ENCODE data around the gene MYO1H. TPM values are rescaled to one million over a fixed set of nuclear protein-coding genes. Genes with fewer than 3 reads are reported as not detected.

Gene MYO1H
- total RNA-seq, 1 donor from 2014 or later: 0.72 TPM

DNA sequence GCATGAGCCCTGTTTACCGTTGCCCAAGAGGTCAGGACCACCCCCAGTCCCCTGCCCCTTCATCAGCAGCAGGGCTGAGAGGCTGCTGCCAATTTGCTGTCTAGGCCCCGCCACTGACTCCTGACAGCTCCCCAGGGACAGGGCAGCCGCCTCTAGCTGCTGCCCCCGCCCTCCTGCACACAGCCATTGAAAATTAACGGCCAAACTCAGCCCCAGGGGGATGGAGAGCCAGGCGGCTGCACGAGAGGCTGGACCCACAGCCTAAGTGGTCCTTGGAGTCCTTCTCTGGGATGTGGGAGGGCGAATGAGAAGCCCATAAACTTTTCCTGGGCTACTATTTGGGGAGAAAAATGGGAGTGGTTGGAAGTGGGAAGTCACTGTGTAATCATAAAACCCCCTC lies 43.2 kb upstream of the MYO1H start:
- Mint-ChIP-seq H3K4me1 (ENCODE audit: unreplicated experiment) (peaks cover 6% of the 10 kb centered on the region), H3K9me3 (no peaks in the 10 kb centered on the region), H3K4me3 (no peak overlapping the region), H3K36me3 (no peaks in the 10 kb centered on the region), H3K27me3 (peaks cover 55% of the 10 kb centered on the region), H3K27ac (no peak overlapping the region)
- TF ChIP-seq, protein P1, sequence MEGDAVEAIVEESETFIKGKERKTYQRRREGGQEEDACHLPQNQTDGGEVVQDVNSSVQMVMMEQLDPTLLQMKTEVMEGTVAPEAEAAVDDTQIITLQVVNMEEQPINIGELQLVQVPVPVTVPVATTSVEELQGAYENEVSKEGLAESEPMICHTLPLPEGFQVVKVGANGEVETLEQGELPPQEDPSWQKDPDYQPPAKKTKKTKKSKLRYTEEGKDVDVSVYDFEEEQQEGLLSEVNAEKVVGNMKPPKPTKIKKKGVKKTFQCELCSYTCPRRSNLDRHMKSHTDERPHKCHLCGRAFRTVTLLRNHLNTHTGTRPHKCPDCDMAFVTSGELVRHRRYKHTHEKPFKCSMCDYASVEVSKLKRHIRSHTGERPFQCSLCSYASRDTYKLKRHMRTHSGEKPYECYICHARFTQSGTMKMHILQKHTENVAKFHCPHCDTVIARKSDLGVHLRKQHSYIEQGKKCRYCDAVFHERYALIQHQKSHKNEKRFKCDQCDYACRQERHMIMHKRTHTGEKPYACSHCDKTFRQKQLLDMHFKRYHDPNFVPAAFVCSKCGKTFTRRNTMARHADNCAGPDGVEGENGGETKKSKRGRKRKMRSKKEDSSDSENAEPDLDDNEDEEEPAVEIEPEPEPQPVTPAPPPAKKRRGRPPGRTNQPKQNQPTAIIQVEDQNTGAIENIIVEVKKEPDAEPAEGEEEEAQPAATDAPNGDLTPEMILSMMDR (conservative IDR thresholded peaks at IDR 0.05): no peak
- DNase-seq (ENCODE audit: extremely low spot score, unreplicated experiment): no peak

DNA sequence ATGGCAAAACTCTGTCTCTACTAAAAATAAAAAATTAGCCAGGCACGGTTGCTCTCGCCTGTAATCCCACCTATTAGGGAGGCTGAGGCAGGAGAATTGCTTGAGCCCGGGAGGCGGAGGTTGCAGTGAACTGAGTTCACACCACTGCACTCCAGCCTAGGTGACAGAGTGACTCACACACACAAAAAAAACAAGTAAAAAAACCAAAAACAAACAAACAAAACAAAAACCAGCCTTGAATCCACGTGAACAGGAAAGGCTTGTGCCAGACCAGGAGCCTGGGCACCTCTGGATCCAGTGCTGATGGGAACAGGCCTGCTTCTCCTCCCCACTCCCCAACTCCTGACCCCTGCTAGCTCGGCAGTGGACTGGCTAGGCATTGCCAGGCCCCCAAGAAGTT lies 42.2 kb upstream of the MYO1H start:
- DNase-seq (ENCODE audit: extremely low spot score, unreplicated experiment): no peak
- H3K4me3 Mint-ChIP-seq: no peak overlapping the region
- H3K4me1 Mint-ChIP-seq (ENCODE audit: unreplicated experiment): peaks cover 9% of the 10 kb centered on the region
- no peaks in the 10 kb centered on the region for H3K36me3 Mint-ChIP-seq
- H3K27me3 Mint-ChIP-seq: peaks cover 61% of the 10 kb centered on the region
- TF ChIP-seq, protein P1 (conservative IDR thresholded peaks at IDR 0.05): no peak
- H3K9me3 Mint-ChIP-seq: no peaks in the 10 kb centered on the region
- no peak overlapping the region for H3K27ac Mint-ChIP-seq

- Mint-ChIP-seq H3K4me1 (ENCODE audit: unreplicated experiment) (peaks cover 12% of the 10 kb centered on the region), H3K9me3 (no peaks in the 10 kb centered on the region), H3K4me3 (no peak overlapping the region), H3K36me3 (no peaks in the 10 kb centered on the region), H3K27me3 (peaks cover 65% of the 10 kb centered on the region), H3K27ac (no peak overlapping the region)
- TF ChIP-seq, protein P1 (conservative IDR thresholded peaks at IDR 0.05): no peak
- no peak for DNase-seq (ENCODE audit: extremely low spot score, unreplicated experiment)
Measured at GRCh38 chr12:109307051-109307450, 40.6 kb upstream of the MYO1H start.

DNA sequence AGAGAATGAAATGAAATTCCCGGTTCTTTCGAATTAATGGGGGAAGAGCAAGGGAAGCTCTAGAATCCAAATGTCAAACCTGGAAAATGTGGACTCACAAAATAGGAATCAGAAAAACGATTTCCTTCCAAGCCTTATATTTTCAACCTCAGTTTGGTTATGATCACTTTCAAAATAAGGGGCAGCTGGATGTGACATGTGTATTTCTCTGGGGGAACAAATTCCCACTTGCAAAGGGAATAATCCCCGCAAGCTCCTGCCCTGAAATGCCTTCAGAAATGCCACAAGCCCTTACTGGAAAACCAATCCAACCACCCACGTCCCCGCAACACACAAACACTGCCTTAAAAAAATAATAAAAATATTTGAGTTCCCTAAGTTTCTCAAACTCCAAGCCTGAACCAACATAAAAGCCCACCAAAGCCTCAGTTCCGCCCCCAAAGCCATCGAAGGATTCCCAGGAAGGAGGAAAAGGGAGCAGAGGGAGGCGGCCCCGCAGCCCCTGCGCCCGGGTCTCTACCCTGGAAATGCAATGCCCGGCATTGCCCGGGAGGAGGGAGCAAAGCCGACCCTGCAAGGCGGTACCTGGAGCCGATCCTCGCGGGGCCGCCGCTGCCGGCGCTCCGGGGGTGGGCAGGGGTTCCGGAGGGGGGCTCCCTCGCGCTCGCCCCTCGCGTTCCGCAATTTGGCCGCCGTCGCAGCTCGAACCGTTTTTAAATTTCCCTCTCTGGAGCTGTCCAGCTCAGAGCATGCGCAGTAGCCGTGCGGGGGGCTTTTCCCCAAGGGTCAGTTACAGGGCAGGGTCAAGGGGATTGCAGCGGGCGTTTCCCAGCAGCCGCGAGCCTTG lies 38.9 kb upstream of the MYO1H start, which contains the start of gene FOXN4:
Gene FOXN4, minus strand, starts transcription at position 751 of the 847 bp plus-strand sequence. CDS start 963 bp downstream, outside the sequence.
- Mint-ChIP-seq H3K9me3 (no peaks in the 10 kb centered on the region), H3K27me3 (peaks cover 66% of the 10 kb centered on the region), H3K27ac (peak within 1 kb of the TSS; percentile 88), H3K36me3 (no peaks in the 10 kb centered on the region), H3K4me1 (ENCODE audit: unreplicated experiment) (peaks cover 6% of the 10 kb centered on the region), H3K4me3 (peak within 1 kb of the TSS; percentile 96)
- DNase-seq (ENCODE audit: extremely low spot score, unreplicated experiment): no peak
- TF ChIP-seq, protein P1 (conservative IDR thresholded peaks at IDR 0.05): peak; percentile 49

- Mint-ChIP-seq H3K36me3 (no peaks in the 10 kb centered on the region), H3K9me3 (no peaks in the 10 kb centered on the region), H3K27me3 (peaks cover 62% of the 10 kb centered on the region), H3K4me3 (peak overlapping the region; percentile 96), H3K27ac (peak overlapping the region; percentile 88), H3K4me1 (ENCODE audit: unreplicated experiment) (peaks cover 6% of the 10 kb centered on the region)
- DNase-seq (ENCODE audit: extremely low spot score, unreplicated experiment): no peak
- TF ChIP-seq, protein P1 (conservative IDR thresholded peaks at IDR 0.05): no peak
Measured at GRCh38 chr12:109309381-109310246, 38.1 kb upstream of the MYO1H start.

Measured in type B pancreatic cell (in vitro differentiated cells).